ENCODE measurements around the gene FOXO6.

GRCh38 chr1:41365772-41366454 lies 4.7 kb downstream of the FOXO6 start:
- TF ChIP-seq CTCF (IDR thresholded peaks at IDR 0.05): no peak
- no peak for TF ChIP-seq POLR2A (IDR thresholded peaks at IDR 0.05)
- TF ChIP-seq POLR2AphosphoS5 (IDR thresholded peaks at IDR 0.05): peak in 1 of 3 donors; percentile 15
